ENCODE results near the gene ELK1. TPM values are rescaled to one million over a fixed set of nuclear protein-coding genes. Genes with fewer than 3 reads are reported as not detected.

ELK1 gene
- total RNA-seq, 4 donors from 2014 or later, result 17.3 to 21.7 (median 17.7) TPM

GRCh38 chrX:47593522-47593921 is 56.8 kb downstream of the ELK1 start:
- no peak for TF ChIP-seq CTCF (IDR thresholded peaks at IDR 0.05)
- no peak for TF ChIP-seq POLR2A (IDR thresholded peaks at IDR 0.05)
- WGBS, 2 donors, result 83 to 88% methylated on average over 4 of the region's 4 CpGs
- Histone ChIP-seq H3K4me3 (replicated peaks in 1 of 3) (no peak overlapping the region), H3K36me3 (no peaks in the 10 kb centered on the region), H3K27me3 (no peaks in the 10 kb centered on the region), H3K27ac (no peak overlapping the region), H3K9me3 (no peaks in the 10 kb centered on the region), H3K4me1 (no peaks in the 10 kb centered on the region)
- intact Hi-C loops (cut with DNase I), result no loop called here
- DNase-seq, result no peak

GRCh38 chrX:47590984-47591383 is 59.4 kb downstream of the ELK1 start:
- no peak overlapping the region for H3K27ac ChIP-seq
- no peaks in the 10 kb centered on the region for H3K27me3 ChIP-seq
- H3K9me3 ChIP-seq, result no peaks in the 10 kb centered on the region
- TF ChIP-seq CTCF (IDR thresholded peaks at IDR 0.05) (no peak), POLR2A (IDR thresholded peaks at IDR 0.05) (no peak)
- DNase-seq, result no peak
- H3K36me3 ChIP-seq, result no peaks in the 10 kb centered on the region
- WGBS, 2 donors, result 87 to 97% methylated on average over 5 of the region's 5 CpGs
- intact Hi-C loops (cut with DNase I), result no loop called here
- H3K4me1 ChIP-seq, result no peaks in the 10 kb centered on the region
- H3K4me3 ChIP-seq (replicated peaks in 1 of 3), result no peak overlapping the region

GRCh38 chrX:47587906-47588735 is 62.2 kb downstream of the ELK1 start:
- no peak overlapping the region for H3K4me3 ChIP-seq (replicated peaks in 1 of 3)
- WGBS, 2 donors, result 63 to 90% methylated on average over 4 to 11 of the region's 16 CpGs
- intact Hi-C loops (cut with DNase I), result no loop called here
- H3K27me3 ChIP-seq, result no peaks in the 10 kb centered on the region
- H3K9me3 ChIP-seq, result no peaks in the 10 kb centered on the region
- DNase-seq, result no peak
- TF ChIP-seq POLR2A (IDR thresholded peaks at IDR 0.05) (no peak), CTCF (IDR thresholded peaks at IDR 0.05) (no peak)
- no peak overlapping the region for H3K27ac ChIP-seq
- no peaks in the 10 kb centered on the region for H3K36me3 ChIP-seq
- no peaks in the 10 kb centered on the region for H3K4me1 ChIP-seq

- H3K4me3 ChIP-seq (replicated peaks in 1 of 3), result no peak overlapping the region
- intact Hi-C loops (cut with DNase I), result no loop called here
- TF ChIP-seq POLR2A (IDR thresholded peaks at IDR 0.05) (no peak), CTCF (IDR thresholded peaks at IDR 0.05) (no peak)
- H3K27me3 ChIP-seq, result no peaks in the 10 kb centered on the region
- no peaks in the 10 kb centered on the region for H3K4me1 ChIP-seq
- DNase-seq, result no peak
- H3K27ac ChIP-seq, result no peak overlapping the region
- no peaks in the 10 kb centered on the region for H3K9me3 ChIP-seq
- 57 to 59% methylated on average over 4 of the region's 4 CpGs for WGBS, 2 donors
- H3K36me3 ChIP-seq, result no peaks in the 10 kb centered on the region
Measured at GRCh38 chrX:47587091-47587891, 63.1 kb downstream of the ELK1 start.

Measured in thyroid gland (tissue), 4 donors.